A549 treated with Mapracorat at 1 μM for 4 hours (cell line): ENCODE results near the gene CLEC2A. TPM values are rescaled to one million over a fixed set of nuclear protein-coding genes. Genes with fewer than 3 reads are reported as not detected.

Experiments
- total RNA-seq: library from RNA; stranded (reverse); fragments of 200-300 nt; extraction: Qiagen RNA extraction; gene quantifications from 5 replicates; pipeline ENCODE4 v1.2.3, GENCODE V29; 2022

CLEC2A gene
- total RNA-seq: not detected in 5 replicates

GRCh38 chr12:9932270-9932669 lies at the start of gene CLEC2A:
Gene CLEC2A (minus strand): TSS chr12:9932370. CDS start chr12:9932329, 41 bp downstream.

GRCh38 chr12:9971181-9971580 lies 39.0 kb upstream of the CLEC2A start, which contains the start of gene CLEC12A:
Gene CLEC12A (plus strand): TSS chr12:9971409. CDS start chr12:9971597, 188 bp downstream.

GRCh38 chr12:9881246-9881645 lies 50.9 kb downstream of the CLEC2A start, which contains the start of gene KLRF2:
Gene KLRF2 (plus strand): TSS chr12:9881489. CDS start chr12:9881596, 107 bp downstream.

GRCh38 chr12:9869307-9870161 lies 62.6 kb downstream of the CLEC2A start, which contains the start of gene CLEC2B:
Gene CLEC2B (minus strand): TSS chr12:9869354.

Other genes starting within 250 kb of the CLEC2A start
- gene CLECL1, start 199.3 kb downstream of the CLEC2A start, total RNA-seq: not detected in 5 replicates
- not detected in 5 replicates for gene CD69, start 171.5 kb downstream of the CLEC2A start, total RNA-seq
- gene KLRF1, start 104.9 kb downstream of the CLEC2A start, total RNA-seq: not detected in 5 replicates
- 1.00 to 2.1 TPM (median 1.3 TPM) in 5 replicates for gene CLEC2B, start 63.0 kb downstream of the CLEC2A start, total RNA-seq
- not detected in 5 replicates for gene KLRF2, start 50.9 kb downstream of the CLEC2A start, total RNA-seq
- not detected in 5 replicates for gene CLEC12A, start 39.0 kb upstream of the CLEC2A start, total RNA-seq
- gene CLEC1B, start 66.8 kb upstream of the CLEC2A start, total RNA-seq: not detected in 5 replicates
- gene CLEC12B, start 78.3 kb upstream of the CLEC2A start, total RNA-seq: not detected in 5 replicates
- not detected in 5 replicates for gene CLEC9A, start 98.3 kb upstream of the CLEC2A start, total RNA-seq
- not detected in 5 replicates for gene CLEC1A, start 166.6 kb upstream of the CLEC2A start, total RNA-seq
- not detected in 5 replicates for gene CLEC7A, start 197.8 kb upstream of the CLEC2A start, total RNA-seq
- gene OLR1, start 239.8 kb upstream of the CLEC2A start, total RNA-seq: 0.82 to 1.3 TPM (median 1.2 TPM) in 5 replicates
- 0.09 to 0.33 TPM (median 0.29 TPM) in 3 of 5 replicates, not detected in the others for gene TMEM52B, start 246.7 kb upstream of the CLEC2A start, total RNA-seq